Esophagus muscularis mucosa (tissue), 4 donors: ENCODE data around the gene TPK1. TPM values are rescaled to one million over a fixed set of nuclear protein-coding genes. Genes with fewer than 3 reads are reported as not detected.

Experiments used
- DNase-seq: peaks from one replicate; pipeline ENCODE4 v3.0.0-alpha.2; 2017; ENCODE audit errors: extremely low spot score
- H3K27ac ChIP-seq, 4 donors: fragments of 200-600 bp; sonication (generic); replicated peaks in 1 of 4; 1 replicate in 3 of 4; 2 replicates in 1 of 4; pipeline ENCODE4 v1.5.1; 2016 to 2019; ENCODE audit warnings: mild to moderate bottlenecking in 1 of 4
- H3K27me3 ChIP-seq, 4 donors: fragments of 200-600 bp; sonication (generic); one replicate each; pipeline versions ENCODE4 v1.5.1 to v1.6.0; 2016 to 2019
- H3K36me3 ChIP-seq, 4 donors: fragments of 200-600 bp; sonication (generic); one replicate each; pipeline ENCODE4 v1.5.1; 2016 to 2019
- H3K4me1 ChIP-seq, 4 donors: fragments of 200-600 bp; sonication (generic); one replicate each; pipeline ENCODE4 v1.5.1; 2016 to 2019
- H3K4me3 ChIP-seq, 4 donors: fragments of 200-600 bp; sonication (generic); 1 replicate in 2 of 4; 2 replicates in 2 of 4; pipeline ENCODE4 v1.5.1; 2016 to 2019; ENCODE audit warnings: mild to moderate bottlenecking in 4 of 4, moderate library complexity in 1 of 4
- H3K9me3 ChIP-seq, 4 donors: fragments of 200-600 bp; sonication (generic); 1 replicate in 3 of 4; 2 replicates in 1 of 4; pipeline ENCODE4 v1.5.1; 2016 to 2019
- EP300 ChIP-seq: sonication (generic); formaldehyde crosslinking; IDR thresholded peaks from one replicate; pipeline ENCODE4 v1.6.1; 2017; ENCODE audit warnings: antibody characterized with exemption
- POLR2A ChIP-seq: fragments of 450-650 bp; IDR thresholded peaks from one replicate; pipeline ENCODE4 v1.6.1; 2017; ENCODE audit warnings: antibody characterized with exemption, moderate library complexity, mild to moderate bottlenecking, low read depth
- POLR2AphosphoS5 ChIP-seq, 2 donors: sonication (generic); formaldehyde crosslinking; IDR thresholded peaks; one replicate each; pipeline ENCODE4 v1.6.1; 2017; ENCODE audit warnings: antibody characterized with exemption in 2 of 2
- WGBS: methylation state at CpG from one replicate; pipeline ENCODE4 v1.1.5; 2018; 5-methylcytosine and 5-hydroxymethylcytosine counted together
- intact Hi-C: fragments of 100-400 bp; cut with DNase I; formaldehyde crosslinking; loops from one replicate; pipeline ENCODE4 v1.15.1; 2023
- total RNA-seq, 4 donors: library from RNA; depleted of rRNA; stranded (reverse); fragments of >200 nt; gene quantifications; one replicate each; pipeline versions ENCODE4 v1.1.0 to v1.2.1, GENCODE V29; 2016
- TF ChIP-seq, protein P1 (sequence below), 3 experiments: fragments of 200-600 bp in 2 of 3; fragments of 450-650 bp in 1 of 3; sonication (generic) in 2 of 3; IDR thresholded peaks; one replicate each; pipeline ENCODE4 v1.5.1; 2017 to 2019; ENCODE audit warnings: antibody characterized with exemption in 3 of 3, mild to moderate bottlenecking in 2 of 3, moderate library complexity in 1 of 3

TPK1 gene
- total RNA-seq, 4 donors from 2014 or later: 2.7 to 4.3 (median 3.4) TPM

DNA sequence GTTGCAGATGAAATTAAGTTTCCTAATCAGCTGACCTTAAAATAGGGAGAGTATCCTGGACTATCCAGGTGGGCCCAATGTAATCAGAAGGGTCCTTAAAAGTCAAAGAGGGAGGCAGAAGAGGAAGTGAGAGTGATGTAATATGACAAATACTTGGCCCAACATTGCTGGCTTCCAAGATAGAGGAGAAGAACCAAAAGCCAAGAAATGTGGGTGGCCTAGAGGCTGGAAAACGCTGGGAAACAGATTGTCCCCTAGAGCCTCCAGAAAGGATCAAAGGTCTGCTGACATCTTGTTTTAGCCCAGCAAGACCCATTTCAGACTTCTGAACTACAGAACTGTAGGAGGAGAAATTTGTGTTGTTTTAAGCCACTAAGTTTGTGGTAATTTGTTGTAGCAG lies 352.7 kb downstream of the TPK1 start:
- WGBS: 23% methylated on average over 1 of the region's 1 CpG
- Histone ChIP-seq H3K36me3 (no peaks in the 10 kb centered on the region), H3K27ac (no peak overlapping the region), H3K4me1 (peaks cover 0 to 4% (median 0%) of the 10 kb centered on the region in 4 donors), H3K4me3 (no peak overlapping the region), H3K27me3 (no peaks in the 10 kb centered on the region), H3K9me3 (no peaks in the 10 kb centered on the region)
- TF ChIP-seq POLR2A: no peak
- no peak for TF ChIP-seq EP300
- no peak for TF ChIP-seq POLR2AphosphoS5 (IDR thresholded peaks at IDR 0.05)
- TF ChIP-seq, protein P1, sequence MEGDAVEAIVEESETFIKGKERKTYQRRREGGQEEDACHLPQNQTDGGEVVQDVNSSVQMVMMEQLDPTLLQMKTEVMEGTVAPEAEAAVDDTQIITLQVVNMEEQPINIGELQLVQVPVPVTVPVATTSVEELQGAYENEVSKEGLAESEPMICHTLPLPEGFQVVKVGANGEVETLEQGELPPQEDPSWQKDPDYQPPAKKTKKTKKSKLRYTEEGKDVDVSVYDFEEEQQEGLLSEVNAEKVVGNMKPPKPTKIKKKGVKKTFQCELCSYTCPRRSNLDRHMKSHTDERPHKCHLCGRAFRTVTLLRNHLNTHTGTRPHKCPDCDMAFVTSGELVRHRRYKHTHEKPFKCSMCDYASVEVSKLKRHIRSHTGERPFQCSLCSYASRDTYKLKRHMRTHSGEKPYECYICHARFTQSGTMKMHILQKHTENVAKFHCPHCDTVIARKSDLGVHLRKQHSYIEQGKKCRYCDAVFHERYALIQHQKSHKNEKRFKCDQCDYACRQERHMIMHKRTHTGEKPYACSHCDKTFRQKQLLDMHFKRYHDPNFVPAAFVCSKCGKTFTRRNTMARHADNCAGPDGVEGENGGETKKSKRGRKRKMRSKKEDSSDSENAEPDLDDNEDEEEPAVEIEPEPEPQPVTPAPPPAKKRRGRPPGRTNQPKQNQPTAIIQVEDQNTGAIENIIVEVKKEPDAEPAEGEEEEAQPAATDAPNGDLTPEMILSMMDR (IDR thresholded peaks at IDR 0.05): no peak
- intact Hi-C loops: no loop called here
- no peak for DNase-seq

DNA sequence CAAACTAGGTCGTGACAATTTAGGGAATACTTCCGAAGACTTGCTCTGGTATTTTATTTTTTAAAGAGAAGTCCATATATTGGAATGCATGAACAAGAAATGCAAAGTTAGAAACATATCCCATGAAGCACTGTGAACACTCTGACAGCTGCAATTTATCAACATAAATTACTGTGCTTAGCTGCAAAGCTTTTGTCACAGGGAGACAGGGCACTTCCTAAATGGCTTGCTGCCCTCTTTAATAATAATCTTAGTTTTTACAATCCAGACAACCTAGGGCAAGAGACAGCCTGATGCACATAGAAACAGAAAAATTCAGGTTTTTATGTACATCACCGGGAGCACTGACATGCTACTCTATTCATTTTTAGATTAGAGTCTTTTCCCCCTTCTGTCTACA lies 354.0 kb downstream of the TPK1 start:
- Histone ChIP-seq H3K9me3 (no peaks in the 10 kb centered on the region), H3K27ac (no peak overlapping the region), H3K36me3 (no peaks in the 10 kb centered on the region), H3K4me3 (no peak overlapping the region), H3K27me3 (no peaks in the 10 kb centered on the region), H3K4me1 (peaks cover 0 to 4% (median 0%) of the 10 kb centered on the region in 4 donors)
- intact Hi-C loops: no loop called here
- TF ChIP-seq POLR2A: no peak
- TF ChIP-seq EP300: no peak
- TF ChIP-seq, protein P1 (IDR thresholded peaks at IDR 0.05): no peak
- TF ChIP-seq POLR2AphosphoS5 (IDR thresholded peaks at IDR 0.05): no peak
- no peak for DNase-seq
- WGBS: 49% methylated on average over 3 of the region's 3 CpGs

DNA sequence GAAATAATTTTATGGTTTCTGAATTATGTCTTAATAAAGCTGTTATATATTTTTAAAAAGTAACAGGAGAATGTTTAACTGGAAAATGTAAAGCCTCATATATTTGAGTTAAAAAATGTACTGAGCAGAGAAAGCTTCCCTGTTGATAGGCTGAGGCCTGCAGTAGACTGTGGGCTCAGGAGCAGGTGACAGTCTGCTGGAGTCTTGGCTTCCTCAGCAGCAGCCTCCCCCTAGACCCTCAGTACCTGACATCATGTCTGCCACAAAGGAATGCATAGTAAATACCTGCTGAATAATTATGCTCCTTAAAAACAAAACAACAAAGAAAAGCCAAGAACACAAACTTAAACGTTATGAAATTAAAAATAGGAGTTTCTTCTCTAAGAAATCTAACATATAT lies 358.5 kb downstream of the TPK1 start:
- DNase-seq: no peak
- TF ChIP-seq POLR2AphosphoS5 (IDR thresholded peaks at IDR 0.05): no peak
- no peak for TF ChIP-seq EP300
- TF ChIP-seq, protein P1 (IDR thresholded peaks at IDR 0.05): no peak
- no peak for TF ChIP-seq POLR2A
- Histone ChIP-seq H3K4me1 (peaks cover 0 to 4% (median 0%) of the 10 kb centered on the region in 4 donors), H3K36me3 (no peaks in the 10 kb centered on the region), H3K27ac (no peak overlapping the region), H3K9me3 (no peaks in the 10 kb centered on the region), H3K27me3 (no peaks in the 10 kb centered on the region), H3K4me3 (no peak overlapping the region)
- WGBS: 76% methylated on average over 1 of the region's 1 CpG
- intact Hi-C loops: no loop called here

DNA sequence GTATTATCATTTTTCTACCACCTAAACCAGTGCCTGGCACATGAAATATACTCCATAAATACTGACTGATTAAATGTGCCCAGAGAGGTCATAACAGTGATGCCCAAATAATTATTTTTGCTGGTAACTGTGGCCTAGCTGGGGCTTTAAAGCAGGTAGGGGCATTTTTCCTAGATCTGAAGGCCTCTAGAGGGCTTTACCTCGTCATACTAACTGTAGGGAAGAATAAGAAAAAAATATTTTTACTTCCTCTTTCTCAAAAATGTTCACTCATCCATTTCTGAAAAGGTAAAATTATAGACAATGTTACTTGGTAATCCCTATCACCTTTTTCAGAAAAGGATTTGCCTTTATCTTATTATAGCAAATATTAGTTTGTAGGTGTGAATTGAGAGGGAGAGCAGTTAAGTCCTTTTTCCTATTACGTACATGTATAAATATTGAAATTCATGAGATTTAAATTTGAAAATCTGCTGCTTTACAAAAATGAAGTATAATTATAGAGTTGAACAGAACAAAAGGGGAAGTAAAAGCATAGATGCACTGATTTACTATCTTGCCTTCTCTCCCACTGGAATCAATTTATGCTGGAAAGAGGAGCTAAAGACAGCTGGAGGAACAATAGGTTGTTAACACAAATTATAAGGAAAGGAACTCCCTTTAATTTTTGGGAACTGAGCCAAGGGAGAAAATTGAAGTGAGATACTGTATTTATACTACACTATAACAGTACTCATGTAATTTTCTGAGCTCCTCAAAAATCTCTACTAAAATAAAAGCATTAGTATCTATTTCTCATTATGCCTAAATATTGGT lies 360.8 kb downstream of the TPK1 start:
- Histone ChIP-seq H3K36me3 (no peaks in the 10 kb centered on the region), H3K4me1 (peaks cover 0 to 2% (median 0%) of the 10 kb centered on the region in 4 donors), H3K27ac (no peak overlapping the region), H3K4me3 (no peak overlapping the region), H3K9me3 (no peaks in the 10 kb centered on the region), H3K27me3 (no peaks in the 10 kb centered on the region)
- TF ChIP-seq POLR2AphosphoS5 (IDR thresholded peaks at IDR 0.05): no peak
- TF ChIP-seq, protein P1 (IDR thresholded peaks at IDR 0.05): no peak
- TF ChIP-seq EP300: no peak
- TF ChIP-seq POLR2A: no peak
- WGBS: 81% methylated on average over 2 of the region's 2 CpGs
- DNase-seq: no peak
- intact Hi-C loops: no loop called here
